ENCODE results near the gene AP2A2. TPM values are rescaled to one million over a fixed set of nuclear protein-coding genes. Genes with fewer than 3 reads are reported as not detected.
A peak's percentile ranks its signal among the peaks of the same experiment; 100 is the strongest.

The AP2A2 gene
- total RNA-seq, 1 donor from 2014 or later, result 26.0 TPM

- DNase-seq (ENCODE audit: low read depth in 2 of 2), result peak; percentile 27 to 46
Measured at GRCh38 chr11:898540-899190, 27.0 kb upstream of the AP2A2 start.

GRCh38 chr11:899724-900123, 25.9 kb upstream of the AP2A2 start:
- DNase-seq (ENCODE audit: low read depth in 2 of 2), result no peak

GRCh38 chr11:900545-900944, 25.1 kb upstream of the AP2A2 start:
- DNase-seq (ENCODE audit: low read depth in 2 of 2), result no peak

- no peak for DNase-seq (ENCODE audit: low read depth in 2 of 2)
Measured at GRCh38 chr11:901452-902061, 24.1 kb upstream of the AP2A2 start.

GRCh38 chr11:904380-904779, 21.3 kb upstream of the AP2A2 start:
- no peak for DNase-seq (ENCODE audit: low read depth in 2 of 2)

- no peak for DNase-seq (ENCODE audit: low read depth in 2 of 2)
Measured at GRCh38 chr11:905952-906351, 19.7 kb upstream of the AP2A2 start.

GRCh38 chr11:907668-908067, 18.0 kb upstream of the AP2A2 start:
- DNase-seq (ENCODE audit: low read depth in 2 of 2), result no peak

GRCh38 chr11:908273-908672, 17.4 kb upstream of the AP2A2 start:
- no peak for DNase-seq (ENCODE audit: low read depth in 2 of 2)

- no peak for DNase-seq (ENCODE audit: low read depth in 2 of 2)
Measured at GRCh38 chr11:909406-909805, 16.3 kb upstream of the AP2A2 start.

GRCh38 chr11:910044-910588, 15.6 kb upstream of the AP2A2 start:
- DNase-seq (ENCODE audit: low read depth in 2 of 2), result no peak

GRCh38 chr11:910589-911030, 15.1 kb upstream of the AP2A2 start, which contains the start of gene CHID1:
Gene CHID1, minus strand, starts transcription at chr11:910810. Its CDS starts 5,994 bp downstream, at chr11:904816.
- DNase-seq (ENCODE audit: low read depth in 2 of 2), result peak; percentile 82 to 87

- peak; percentile 56 to 61 for DNase-seq (ENCODE audit: low read depth in 2 of 2)
Measured at GRCh38 chr11:911031-911889, 14.4 kb upstream of the AP2A2 start.

- no peak for DNase-seq (ENCODE audit: low read depth in 2 of 2)
Measured at GRCh38 chr11:911890-912219, 13.8 kb upstream of the AP2A2 start.

GRCh38 chr11:912266-912665, 13.4 kb upstream of the AP2A2 start:
- no peak for DNase-seq (ENCODE audit: low read depth in 2 of 2)

- no peak for DNase-seq (ENCODE audit: low read depth in 2 of 2)
Measured at GRCh38 chr11:913043-913442, 12.6 kb upstream of the AP2A2 start.

GRCh38 chr11:914204-914603, 11.5 kb upstream of the AP2A2 start:
- no peak for DNase-seq (ENCODE audit: low read depth in 2 of 2)

- DNase-seq (ENCODE audit: low read depth in 2 of 2), result peak in 1 of 2 donors; percentile 55
Measured at GRCh38 chr11:914747-915501, 10.7 kb upstream of the AP2A2 start.

GRCh38 chr11:917426-917825, 8.2 kb upstream of the AP2A2 start:
- no peak for DNase-seq (ENCODE audit: low read depth in 2 of 2)

GRCh38 chr11:921921-922678, 3.6 kb upstream of the AP2A2 start:
- no peak for DNase-seq (ENCODE audit: low read depth in 2 of 2)

- no peak for DNase-seq (ENCODE audit: low read depth in 2 of 2)
Measured at GRCh38 chr11:923691-924405, 1.8 kb upstream of the AP2A2 start.

All from lung microvascular endothelial cell (primary cell).